Colonic mucosa (tissue), 4 donors: ENCODE data around the gene NFIA. TPM values are rescaled to one million over a fixed set of nuclear protein-coding genes. Genes with fewer than 3 reads are reported as not detected.

Source experiments
- DNase-seq: peaks from one replicate; pipeline ENCODE4 v3.0.0-alpha.2; 2020
- H3K27ac ChIP-seq: fragments of 200-600 bp; one replicate; pipeline ENCODE4 v1.8.0; 2021
- H3K27me3 ChIP-seq: fragments of 200-600 bp; one replicate; pipeline ENCODE4 v1.8.0; 2021
- H3K36me3 ChIP-seq: fragments of 200-600 bp; one replicate; pipeline ENCODE4 v1.8.0; 2021
- H3K4me1 ChIP-seq: fragments of 200-600 bp; one replicate; pipeline ENCODE4 v1.8.0; 2021; ENCODE audit warnings: mild to moderate bottlenecking
- H3K4me3 ChIP-seq: fragments of 200-600 bp; one replicate; pipeline ENCODE4 v1.8.0; 2021
- H3K9ac ChIP-seq, 2 donors: one replicate each; pipeline ENCODE4 v1.7.0; 2013; ENCODE audit warnings: control low read depth in 2 of 2, low read depth in 2 of 2, low read length in 2 of 2
- H3K9me3 ChIP-seq: fragments of 200-600 bp; one replicate; pipeline ENCODE4 v1.8.0; 2021
- intact Hi-C: fragments of 100-400 bp; cut with DNase I; formaldehyde crosslinking; loops from one replicate; pipeline ENCODE4 v1.14.1; 2022
- total RNA-seq, 2 donors: library from RNA; stranded (reverse); fragmentation: NEBNext Ultra II Directional in 1 of 2; extraction: Animal tissue kit (Norgen Biotek cat#: 25700) in 1 of 2; gene quantifications; one replicate each; pipeline ENCODE4 v1.2.1, GENCODE V29; 2021
- TF ChIP-seq, protein P1 (sequence below): fragments of 200-600 bp; IDR thresholded peaks from one replicate; pipeline ENCODE4 v1.8.0; 2022; ENCODE audit warnings: antibody characterized with exemption, mild to moderate bottlenecking
- donor health status: healthy.
- donor health status: DM: no; HTN: no; CAD: no.
- donor health status: DM: no; HTN: no; CAD: no.

Gene NFIA
- total RNA-seq, 2 donors from 2014 or later, result 36.0 to 44.2 TPM

DNA sequence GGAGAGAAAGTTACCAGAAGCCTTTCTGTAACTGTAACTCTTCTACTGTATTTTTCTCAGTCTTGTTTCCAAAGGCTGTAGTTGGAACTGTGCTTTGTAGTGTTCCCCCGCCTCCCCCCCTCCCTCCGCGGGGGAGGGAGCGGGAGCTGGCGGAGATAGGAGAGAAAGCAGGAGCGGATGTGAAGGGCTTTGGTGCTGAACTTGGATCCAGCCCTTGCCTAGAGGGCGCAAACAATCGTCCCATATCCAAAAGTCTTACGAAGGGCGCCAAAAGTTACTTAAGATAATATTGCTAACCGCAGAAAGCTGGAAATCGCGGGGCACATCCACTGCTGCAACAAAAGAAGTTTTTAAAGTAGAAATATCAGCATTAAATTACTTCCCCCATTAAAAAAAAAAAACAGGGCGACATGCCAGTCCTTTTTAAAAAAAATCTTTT is 2.4 kb upstream of the NFIA start:
- intact Hi-C loops, result no loop called here
- Histone ChIP-seq H3K36me3 (no peaks in the 10 kb centered on the region), H3K4me1 (peaks cover 15% of the 10 kb centered on the region), H3K9ac (peak overlapping the region in 1 of 2 donors; percentile 81), H3K9me3 (no peaks in the 10 kb centered on the region), H3K4me3 (no peak overlapping the region), H3K27ac (peak overlapping the region; percentile 79), H3K27me3 (no peaks in the 10 kb centered on the region)
- DNase-seq, result peak; percentile 83
- TF ChIP-seq, protein P1, sequence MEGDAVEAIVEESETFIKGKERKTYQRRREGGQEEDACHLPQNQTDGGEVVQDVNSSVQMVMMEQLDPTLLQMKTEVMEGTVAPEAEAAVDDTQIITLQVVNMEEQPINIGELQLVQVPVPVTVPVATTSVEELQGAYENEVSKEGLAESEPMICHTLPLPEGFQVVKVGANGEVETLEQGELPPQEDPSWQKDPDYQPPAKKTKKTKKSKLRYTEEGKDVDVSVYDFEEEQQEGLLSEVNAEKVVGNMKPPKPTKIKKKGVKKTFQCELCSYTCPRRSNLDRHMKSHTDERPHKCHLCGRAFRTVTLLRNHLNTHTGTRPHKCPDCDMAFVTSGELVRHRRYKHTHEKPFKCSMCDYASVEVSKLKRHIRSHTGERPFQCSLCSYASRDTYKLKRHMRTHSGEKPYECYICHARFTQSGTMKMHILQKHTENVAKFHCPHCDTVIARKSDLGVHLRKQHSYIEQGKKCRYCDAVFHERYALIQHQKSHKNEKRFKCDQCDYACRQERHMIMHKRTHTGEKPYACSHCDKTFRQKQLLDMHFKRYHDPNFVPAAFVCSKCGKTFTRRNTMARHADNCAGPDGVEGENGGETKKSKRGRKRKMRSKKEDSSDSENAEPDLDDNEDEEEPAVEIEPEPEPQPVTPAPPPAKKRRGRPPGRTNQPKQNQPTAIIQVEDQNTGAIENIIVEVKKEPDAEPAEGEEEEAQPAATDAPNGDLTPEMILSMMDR, result no peak

- no peaks in the 10 kb centered on the region for H3K27me3 ChIP-seq
- no peak overlapping the region for H3K4me3 ChIP-seq
- peaks cover 15% of the 10 kb centered on the region for H3K4me1 ChIP-seq
- intact Hi-C loops, result no loop called here
- no peak for DNase-seq
- no peaks in the 10 kb centered on the region for H3K9me3 ChIP-seq
- no peaks in the 10 kb centered on the region for H3K36me3 ChIP-seq
- peak overlapping the region; percentile 79 for H3K27ac ChIP-seq
- TF ChIP-seq, protein P1, result no peak
- H3K9ac ChIP-seq, result peak overlapping the region in 1 of 2 donors; percentile 81
Observed at GRCh38 chr1:61080413-61081143, 1.8 kb upstream of the NFIA start.

GRCh38 chr1:61081144-61081685 is 1.1 kb upstream of the NFIA start:
- no peak for DNase-seq
- Histone ChIP-seq H3K4me1 (peaks cover 15% of the 10 kb centered on the region), H3K9ac (peak overlapping the region in 1 of 2 donors; percentile 81), H3K9me3 (no peaks in the 10 kb centered on the region), H3K27ac (peak overlapping the region; percentile 79), H3K27me3 (no peaks in the 10 kb centered on the region), H3K4me3 (peak overlapping the region; percentile 72), H3K36me3 (no peaks in the 10 kb centered on the region)
- intact Hi-C loops, result no loop called here
- TF ChIP-seq, protein P1, result no peak

DNA sequence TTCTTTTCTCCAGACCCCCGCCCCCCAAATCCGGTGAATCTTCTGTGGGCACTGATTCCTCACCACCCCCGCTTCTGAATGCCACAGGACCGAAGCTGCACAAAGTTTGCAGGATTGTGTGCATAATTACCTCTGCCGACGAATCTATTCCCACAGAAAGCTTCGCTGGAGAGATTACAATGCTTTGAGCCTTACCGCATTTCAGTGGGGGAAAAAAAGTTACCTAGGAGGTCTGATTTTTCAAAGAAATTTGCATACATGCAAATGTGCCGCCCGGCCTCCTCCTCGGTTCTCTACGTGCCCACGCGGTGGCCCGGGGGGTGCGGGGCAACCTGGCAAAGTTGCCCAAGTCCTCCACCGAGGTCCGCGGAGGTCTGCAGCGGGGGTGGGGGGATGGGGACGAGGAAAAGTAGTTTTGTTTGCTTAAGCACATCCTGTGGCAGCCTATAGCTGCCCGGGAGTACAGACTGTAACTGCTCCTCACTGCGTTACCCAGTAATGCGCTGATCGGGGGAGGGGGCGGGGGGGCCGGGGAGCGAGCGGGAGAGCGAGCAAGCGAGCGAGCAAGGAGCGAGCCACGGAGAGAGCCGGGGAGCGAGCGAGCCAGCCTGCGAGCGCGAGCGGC is 563 bp upstream of the NFIA start:
- intact Hi-C loops, result no loop called here
- Histone ChIP-seq H3K36me3 (no peaks in the 10 kb centered on the region), H3K27me3 (no peaks in the 10 kb centered on the region), H3K27ac (peak overlapping the region; percentile 76), H3K4me1 (peaks cover 15% of the 10 kb centered on the region), H3K9ac (peak overlapping the region; percentile 54 to 81), H3K9me3 (no peaks in the 10 kb centered on the region), H3K4me3 (peak overlapping the region; percentile 72)
- TF ChIP-seq, protein P1, result no peak
- DNase-seq, result peak; percentile 74

DNA sequence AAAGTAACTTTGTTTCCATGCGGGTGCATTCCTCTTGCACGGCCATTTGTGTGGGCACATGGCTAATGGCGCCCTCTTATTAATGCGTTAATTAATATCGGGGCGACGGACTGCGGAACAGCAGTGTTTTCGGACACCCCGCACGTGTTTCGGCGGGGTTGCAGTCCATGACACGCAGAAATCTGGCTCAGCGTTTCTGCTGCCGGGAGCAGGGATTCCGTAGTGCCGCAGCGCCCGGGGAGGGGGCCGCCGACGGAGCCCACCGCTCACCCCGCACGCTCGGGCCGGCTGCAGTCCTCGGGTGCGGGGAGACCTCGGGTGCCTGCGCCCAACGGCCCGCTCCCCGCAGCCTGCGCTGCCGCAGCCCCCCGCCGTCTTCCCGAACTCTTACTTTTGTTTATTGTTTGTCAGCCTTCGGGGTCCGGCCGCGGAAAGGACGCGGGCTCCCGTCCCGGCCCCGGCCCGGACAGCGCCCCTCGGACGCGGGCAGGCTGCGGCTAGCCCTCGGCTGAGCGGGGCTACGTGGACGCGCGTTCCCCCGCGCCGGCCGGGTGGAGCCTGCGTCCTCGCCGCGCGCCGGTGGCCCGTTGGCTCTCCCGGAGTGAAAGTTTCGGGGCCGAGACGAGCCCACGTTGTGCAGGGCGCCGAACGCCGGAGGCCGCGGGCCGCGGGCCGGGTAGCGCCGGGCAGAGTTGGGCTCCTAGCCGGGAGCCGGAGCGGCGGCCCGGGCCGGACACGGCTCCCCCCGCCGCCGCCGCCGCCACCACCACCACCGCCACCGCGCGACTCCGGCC is 849 bp downstream of the NFIA start:
- intact Hi-C loops, result no loop called here
- Histone ChIP-seq H3K4me3 (peak overlapping the region; percentile 72), H3K9ac (peak overlapping the region; percentile 86 to 87), H3K36me3 (no peaks in the 10 kb centered on the region), H3K27me3 (no peaks in the 10 kb centered on the region), H3K27ac (peak overlapping the region; percentile 60), H3K9me3 (no peaks in the 10 kb centered on the region), H3K4me1 (peaks cover 15% of the 10 kb centered on the region)
- TF ChIP-seq, protein P1, result no peak
- DNase-seq, result no peak
